Adrenal gland (tissue), 12 donors: ENCODE results near the gene AOX1. TPM values are rescaled to one million over a fixed set of nuclear protein-coding genes. Genes with fewer than 3 reads are reported as not detected.
A peak's percentile ranks its signal among the peaks of the same experiment; 100 is the strongest.

ENCODE experiments used
- DNase-seq, 7 donors: peaks; one replicate each; pipeline ENCODE4 v3.0.0-alpha.2; 2019 to 2020
- H3K27ac ChIP-seq, 5 donors: fragments of 200-600 bp; sonication (generic) in 4 of 5; 1 replicate in 3 of 5; 2 replicates in 2 of 5; pipeline versions ENCODE4 v1.5.1 to v1.8.0; 2016 to 2020; ENCODE audit warnings: mild to moderate bottlenecking in 1 of 5
- H3K27me3 ChIP-seq: fragments of 200-600 bp; 2 replicates; pipeline ENCODE4 v1.8.0; 2021
- H3K36me3 ChIP-seq, 2 donors: fragments of 200-600 bp; replicated peaks in 1 of 2; 1 replicate in 1 of 2; 2 replicates in 1 of 2; pipeline versions ENCODE4 v1.5.1 to v1.8.0; 2018 to 2022
- H3K4me1 ChIP-seq, 2 donors: fragments of 200-600 bp; replicated peaks in 1 of 2; 1 replicate in 1 of 2; 2 replicates in 1 of 2; pipeline versions ENCODE4 v1.5.1 to v1.8.0; 2018 to 2021
- H3K4me3 ChIP-seq, 4 donors: fragments of 200-600 bp; sonication (generic) in 3 of 4; one replicate each; pipeline ENCODE4 v1.5.1; 2016 to 2018
- H3K9me3 ChIP-seq, 3 donors: fragments of 200-600 bp; sonication (generic) in 1 of 3; replicated peaks in 1 of 3; 1 replicate in 2 of 3; 2 replicates in 1 of 3; pipeline versions ENCODE4 v1.5.1 to v1.8.0; 2016 to 2021
- POLR2A ChIP-seq, 2 donors: fragments of 450-650 bp; IDR thresholded peaks; one replicate each; pipeline ENCODE4 v1.6.1; 2017; ENCODE audit warnings: antibody characterized with exemption in 2 of 2, mild to moderate bottlenecking in 2 of 2, moderate library complexity in 1 of 2
- WGBS, 4 donors: extraction: QIAGEN DNeasy Blood & Tissue Kit in 2 of 4; methylation state at CpG; one replicate each; pipeline versions ENCODE4 v1.1.5 to v1.1.7; 2013 to 2017; 5-methylcytosine and 5-hydroxymethylcytosine counted together
- intact Hi-C, 2 donors: fragments of 100-400 bp; cut with DNase I; formaldehyde crosslinking; loops; one replicate each; pipeline versions ENCODE4 v1.14.1 to v1.15.0; 2022 to 2023
- polyA plus RNA-seq, 3 donors: library from polyadenylated mRNA; stranded (reverse); fragments of 200-250 nt in 2 of 3; fragments of 350-450 nt in 1 of 3; fragmentation: Illumina TruSeq in 1 of 3; extraction: RNeasy Lipid Tissue Mini Kit (QIAGEN cat#74804) in 1 of 3; gene quantifications; one replicate each; pipeline ENCODE4 v1.2.3, GENCODE V29; 2013 to 2014
- total RNA-seq, 9 donors: library from RNA; depleted of rRNA in 4 of 9; stranded (reverse); fragments of >200 nt in 4 of 9; fragments of 120-200 nt in 1 of 9; fragmentation: NEBNext Ultra II Directional in 1 of 9; extraction: Animal tissue kit (Norgen Biotek cat#: 25700) in 1 of 9; gene quantifications; one replicate each; pipeline versions ENCODE4 v1.1.0 to v1.2.4, GENCODE V29; 2013 to 2023
- TF ChIP-seq, protein P1 (sequence below), 6 experiments: fragments of 450-650 bp in 4 of 6; fragments of 200-600 bp in 2 of 6; sonication (generic) in 1 of 6; IDR thresholded peaks; 1 replicate in 5 of 6; 2 replicates in 1 of 6; pipeline versions ENCODE4 v1.5.1 to v1.8.0; 2016 to 2021; ENCODE audit warnings: antibody characterized with exemption in 6 of 6, mild to moderate bottlenecking in 2 of 6, moderate library complexity in 1 of 6
- donor health status: healthy with polysubstance abuse.
- donor health status: Bipolar disorder and iron deficiency.
- donor health status: DM: yes; HTN: yes; CAD: no.
- donor health status: DM: no; HTN: no; CAD: no.
- donor health status: DM: no; HTN: no; CAD: no.
- donor health status: DM: yes; HTN: yes; CAD: no.

The AOX1 gene
- total and polyA plus RNA-seq, 12 donors = 101 to 1,121 (median 681) TPM

GRCh38 chr2:200620606-200621390 is 35.0 kb downstream of the AOX1 start:
- H3K27ac ChIP-seq = no peak overlapping the region
- WGBS, 4 donors = 88 to 92% (median 90%) methylated on average over 7 of the region's 7 CpGs
- no peaks in the 10 kb centered on the region for H3K9me3 ChIP-seq
- H3K36me3 ChIP-seq = peaks cover 0 to 56% of the 10 kb centered on the region in 2 donors
- TF ChIP-seq, protein P1, sequence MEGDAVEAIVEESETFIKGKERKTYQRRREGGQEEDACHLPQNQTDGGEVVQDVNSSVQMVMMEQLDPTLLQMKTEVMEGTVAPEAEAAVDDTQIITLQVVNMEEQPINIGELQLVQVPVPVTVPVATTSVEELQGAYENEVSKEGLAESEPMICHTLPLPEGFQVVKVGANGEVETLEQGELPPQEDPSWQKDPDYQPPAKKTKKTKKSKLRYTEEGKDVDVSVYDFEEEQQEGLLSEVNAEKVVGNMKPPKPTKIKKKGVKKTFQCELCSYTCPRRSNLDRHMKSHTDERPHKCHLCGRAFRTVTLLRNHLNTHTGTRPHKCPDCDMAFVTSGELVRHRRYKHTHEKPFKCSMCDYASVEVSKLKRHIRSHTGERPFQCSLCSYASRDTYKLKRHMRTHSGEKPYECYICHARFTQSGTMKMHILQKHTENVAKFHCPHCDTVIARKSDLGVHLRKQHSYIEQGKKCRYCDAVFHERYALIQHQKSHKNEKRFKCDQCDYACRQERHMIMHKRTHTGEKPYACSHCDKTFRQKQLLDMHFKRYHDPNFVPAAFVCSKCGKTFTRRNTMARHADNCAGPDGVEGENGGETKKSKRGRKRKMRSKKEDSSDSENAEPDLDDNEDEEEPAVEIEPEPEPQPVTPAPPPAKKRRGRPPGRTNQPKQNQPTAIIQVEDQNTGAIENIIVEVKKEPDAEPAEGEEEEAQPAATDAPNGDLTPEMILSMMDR (IDR thresholded peaks at IDR 0.05) = no peak
- no peak for TF ChIP-seq POLR2A (IDR thresholded peaks at IDR 0.05)
- H3K4me3 ChIP-seq = no peak overlapping the region
- intact Hi-C loops = no loop called here
- DNase-seq = no peak
- H3K27me3 ChIP-seq = no peaks in the 10 kb centered on the region
- H3K4me1 ChIP-seq = peaks cover 26 to 55% of the 10 kb centered on the region in 2 donors

GRCh38 chr2:200622106-200622505 is 36.3 kb downstream of the AOX1 start:
- DNase-seq = no peak
- Histone ChIP-seq H3K9me3 (no peaks in the 10 kb centered on the region), H3K4me3 (no peak overlapping the region), H3K27me3 (no peaks in the 10 kb centered on the region), H3K4me1 (peaks cover 15 to 51% of the 10 kb centered on the region in 2 donors), H3K27ac (peak overlapping the region in 2 of 5 donors; percentile 10 to 18), H3K36me3 (peaks cover 0 to 63% of the 10 kb centered on the region in 2 donors)
- TF ChIP-seq, protein P1 (IDR thresholded peaks at IDR 0.05) = no peak
- TF ChIP-seq POLR2A (IDR thresholded peaks at IDR 0.05) = no peak
- 41 to 70% (median 62%) methylated on average over 1 of the region's 1 CpG for WGBS, 4 donors
- intact Hi-C loops = no loop called here

- no peak for DNase-seq
- H3K4me1 ChIP-seq = peaks cover 6 to 34% of the 10 kb centered on the region in 2 donors
- H3K9me3 ChIP-seq = no peaks in the 10 kb centered on the region
- no peak overlapping the region for H3K4me3 ChIP-seq
- no peaks in the 10 kb centered on the region for H3K27me3 ChIP-seq
- H3K27ac ChIP-seq = peak overlapping the region in 2 of 5 donors; percentile 10 to 37
- H3K36me3 ChIP-seq = peaks cover 0 to 69% of the 10 kb centered on the region in 2 donors
- intact Hi-C loops = no loop called here
- 63 to 73% (median 68%) methylated on average over 2 of the region's 2 CpGs for WGBS, 4 donors
- no peak for TF ChIP-seq POLR2A (IDR thresholded peaks at IDR 0.05)
- TF ChIP-seq, protein P1 (IDR thresholded peaks at IDR 0.05) = no peak
Measured at GRCh38 chr2:200624026-200624425, 38.2 kb downstream of the AOX1 start.

DNA sequence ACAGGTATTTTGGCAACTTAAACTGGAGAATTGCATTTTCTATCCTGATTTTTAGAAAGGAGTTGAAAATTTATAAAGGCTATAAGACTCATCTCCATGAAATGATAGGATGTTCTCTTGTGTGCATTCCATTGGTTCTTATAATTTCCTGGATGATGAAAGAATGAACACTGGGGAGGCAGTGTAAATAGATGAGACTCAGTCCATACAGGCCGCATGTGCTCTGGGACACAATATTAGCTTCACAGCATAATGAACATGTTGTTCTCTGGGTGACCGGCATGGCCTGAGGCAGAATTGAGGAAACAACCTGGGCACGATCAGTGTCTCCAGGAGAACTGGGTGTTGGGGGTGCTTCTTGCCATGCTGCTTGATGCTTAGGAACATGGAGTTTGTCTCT is 38.8 kb downstream of the AOX1 start:
- Histone ChIP-seq H3K27ac (no peak overlapping the region), H3K4me3 (no peak overlapping the region), H3K9me3 (no peaks in the 10 kb centered on the region), H3K27me3 (no peaks in the 10 kb centered on the region), H3K36me3 (peaks cover 0 to 69% of the 10 kb centered on the region in 2 donors), H3K4me1 (peaks cover 4 to 29% of the 10 kb centered on the region in 2 donors)
- no peak for DNase-seq
- WGBS, 4 donors = 86 to 92% (median 88%) methylated on average over 3 of the region's 3 CpGs
- TF ChIP-seq, protein P1 (IDR thresholded peaks at IDR 0.05) = no peak
- no peak for TF ChIP-seq POLR2A (IDR thresholded peaks at IDR 0.05)
- intact Hi-C loops = no loop called here
